Endothelial cell of umbilical vein (primary cell): ENCODE data around the gene RASSF3. TPM values are rescaled to one million over a fixed set of nuclear protein-coding genes. Genes with fewer than 3 reads are reported as not detected.

Experiments used
- BruUV-seq: library from RNA; stranded (reverse); fragments of 400-500 nt; replicated peaks from 2 replicates; lab custom pipeline; 2021; lab: Mats Ljungman, UMichigan
- CTCF ChIA-PET: fragments of 300-600, 350-600 bp; sonication (Branson Sonifier 250); formaldehyde crosslinking; loops from one replicate; lab custom pipeline; 2021; ENCODE audit warnings: antibody characterized with exemption, inconsistent platforms; lab: Charles Lee
- POLR2A ChIA-PET: fragments of 300-600, 350-600 bp; sonication (Branson Sonifier 250); formaldehyde crosslinking; loops from one replicate; lab custom pipeline; 2021; ENCODE audit warnings: antibody characterized with exemption, inconsistent platforms; lab: Charles Lee
- DNase-seq: peaks from one replicate; pipeline ENCODE4 v3.0.0-alpha.2; 2011; ENCODE audit warnings: low read depth, low spot score
- FAIRE-seq: peaks from 2 replicates; lab custom pipeline; 2011; peaks lifted over from hg19 to GRCh38; lab: Jason Lieb, UNC
- H2AFZ ChIP-seq: 2 replicates; pipeline ENCODE4 v1.6.0; 2012; ENCODE audit warnings: low read depth, low read length, control low read depth, inconsistent platforms
- H3K27ac ChIP-seq: 2 replicates; pipeline ENCODE4 v1.5.1; 2011; ENCODE audit warnings: low read depth, mild to moderate bottlenecking, control low read depth, low read length, moderate library complexity; ENCODE audit not compliant: insufficient read depth
- H3K27me3 ChIP-seq, 2 experiments: 2 replicates each; pipeline versions ENCODE4 v1.6.0 to v1.6.1; 2011; ENCODE audit warnings: low read length in 2 of 2, mixed read lengths in 1 of 2; ENCODE audit not compliant: control insufficient read depth in 2 of 2, insufficient read depth in 2 of 2
- H3K36me3 ChIP-seq, 2 experiments: 2 replicates in 1 of 2; 3 replicates in 1 of 2; pipeline ENCODE4 v1.5.1; 2011; ENCODE audit warnings: low read length in 2 of 2, mild to moderate bottlenecking in 1 of 2, moderate library complexity in 1 of 2; ENCODE audit not compliant: control insufficient read depth in 2 of 2, insufficient read depth in 2 of 2; ENCODE audit errors: extremely low read depth in 1 of 2
- H3K4me1 ChIP-seq: 3 replicates; pipeline ENCODE4 v1.5.1; 2011; ENCODE audit warnings: mild to moderate bottlenecking, low read length; ENCODE audit not compliant: control insufficient read depth, insufficient read depth; ENCODE audit errors: extremely low read depth
- H3K4me2 ChIP-seq: 2 replicates; pipeline ENCODE4 v1.6.1; 2011; ENCODE audit warnings: low read length, control low read depth, mixed read lengths; ENCODE audit not compliant: insufficient read depth
- H3K4me3 ChIP-seq, 3 experiments: fragments of 200-600 bp in 1 of 3; sonication (generic), shearing (Covaris generic) in 1 of 3; replicated peaks in 1 of 3; 2 replicates each; pipeline ENCODE4 v1.5.1; 2011 to 2016; ENCODE audit warnings: control low read depth in 3 of 3, low read length in 3 of 3, mild to moderate bottlenecking in 2 of 3, inconsistent platforms in 1 of 3, low read depth in 1 of 3, moderate library complexity in 1 of 3; ENCODE audit not compliant: insufficient read depth in 1 of 3
- H3K79me2 ChIP-seq: 2 replicates; pipeline ENCODE4 v1.6.0; 2012; ENCODE audit warnings: low read length, inconsistent platforms; ENCODE audit not compliant: control insufficient read depth, insufficient read depth
- H3K9ac ChIP-seq: replicated peaks from 2 replicates; pipeline ENCODE3; 2011; ENCODE audit warnings: low read length, control low read depth; ENCODE audit not compliant: insufficient read depth; ENCODE audit errors: extremely low read depth
- H3K9me1 ChIP-seq: replicated peaks from 3 replicates; pipeline ENCODE4 v1.6.0; 2011; ENCODE audit warnings: mild to moderate bottlenecking, low read length; ENCODE audit not compliant: control insufficient read depth, insufficient read depth; ENCODE audit errors: extremely low read depth
- H3K9me3 ChIP-seq: replicated peaks from 2 replicates; pipeline ENCODE4 v1.5.1; 2012; ENCODE audit warnings: low read length, inconsistent platforms; ENCODE audit not compliant: control insufficient read depth, insufficient read depth
- H4K20me1 ChIP-seq: replicated peaks from 2 replicates; pipeline ENCODE3; 2011; ENCODE audit warnings: mild to moderate bottlenecking, low read length; ENCODE audit not compliant: control insufficient read depth, insufficient read depth; ENCODE audit errors: extremely low read depth
- EZH2 ChIP-seq: IDR thresholded peaks from 2 replicates; pipeline ENCODE4 v1.6.1; 2012; ENCODE audit warnings: borderline replicate concordance, low read depth, mild to moderate bottlenecking, moderate library complexity, low read length, inconsistent platforms; ENCODE audit not compliant: severe bottlenecking
- FOS ChIP-seq: IDR thresholded peaks from 2 replicates; pipeline ENCODE4 v1.6.1; 2011; ENCODE audit warnings: mild to moderate bottlenecking, low read length, moderate library complexity, borderline replicate concordance; ENCODE audit not compliant: insufficient read depth
- GATA2 ChIP-seq: IDR thresholded peaks from 2 replicates; pipeline ENCODE4 v1.7.0; 2011; ENCODE audit warnings: low read depth, mild to moderate bottlenecking, moderate library complexity, mixed read lengths, low read length; ENCODE audit not compliant: insufficient read length, insufficient read depth
- JUN ChIP-seq: IDR thresholded peaks from 2 replicates; pipeline ENCODE4 v1.6.1; 2011; ENCODE audit warnings: borderline replicate concordance, low read depth; ENCODE audit not compliant: insufficient read length, insufficient read depth
- MAX ChIP-seq: IDR thresholded peaks from 2 replicates; pipeline ENCODE4 v1.6.1; 2011; ENCODE audit not compliant: insufficient read depth, insufficient read length
- MYC ChIP-seq: IDR thresholded peaks from one replicate; pipeline ENCODE4 v1.6.1; 2011; ENCODE audit warnings: mild to moderate bottlenecking, low read depth, low read length
- POLR2A ChIP-seq: IDR thresholded peaks from 2 replicates; pipeline ENCODE4 v1.6.1; 2012; ENCODE audit warnings: low read depth, mild to moderate bottlenecking, control low read depth, low read length
- POLR2AphosphoS5 ChIP-seq: IDR thresholded peaks from 2 replicates; pipeline ENCODE4 v1.6.1; 2012; ENCODE audit warnings: low read depth, mild to moderate bottlenecking, control low read depth, low read length, moderate library complexity; ENCODE audit not compliant: insufficient read depth
- dilution Hi-C: fragments of 300-500 bp; cut with MboI; formaldehyde crosslinking; loops from one replicate; pipeline ENCODE4 v1.15.0; 2019; ENCODE audit warnings: low sequenced_read_pairs; ENCODE audit not compliant: extremely low pct_ligation_motif_present
- intact Hi-C: fragments of 100-400 bp; cut with micrococcal nuclease; formaldehyde crosslinking; loops from one replicate; pipeline ENCODE4 v1.10.0; 2022
- polyA plus RNA-seq, 4 experiments: library from polyadenylated mRNA; depleted of rRNA in 3 of 4; stranded (reverse) in 3 of 4; unstranded in 1 of 4; fragments of >200 nt; gene quantifications; 2 replicates each; pipeline versions ENCODE4 v1.2.1 to v1.2.3, GENCODE V29; 2011 to 2012; ENCODE audit warnings: missing spikeins in 1 of 4
- total RNA-seq: library from RNA; stranded (reverse); gene quantifications from 2 replicates; pipeline ENCODE4 v1.2.3, GENCODE V29; 2021
- TF ChIP-seq, protein P1 (sequence below), 2 donors: IDR thresholded peaks; 1 replicate in 1 of 2; 2 replicates in 1 of 2; pipeline ENCODE4 v1.5.1; 2011; ENCODE audit warnings: low read length in 2 of 2, mild to moderate bottlenecking in 2 of 2, moderate library complexity in 2 of 2, control low read depth in 1 of 2, inconsistent platforms in 1 of 2, low read depth in 1 of 2; ENCODE audit not compliant: insufficient read depth in 1 of 2; ENCODE audit errors: extremely low read depth in 1 of 2

Gene RASSF3
- total and polyA plus RNA-seq, 2 donors (not counting 3 experiments of a cell fraction or from before 2014, with no cell fraction given) = 20.2 to 60.8 TPM

DNA sequence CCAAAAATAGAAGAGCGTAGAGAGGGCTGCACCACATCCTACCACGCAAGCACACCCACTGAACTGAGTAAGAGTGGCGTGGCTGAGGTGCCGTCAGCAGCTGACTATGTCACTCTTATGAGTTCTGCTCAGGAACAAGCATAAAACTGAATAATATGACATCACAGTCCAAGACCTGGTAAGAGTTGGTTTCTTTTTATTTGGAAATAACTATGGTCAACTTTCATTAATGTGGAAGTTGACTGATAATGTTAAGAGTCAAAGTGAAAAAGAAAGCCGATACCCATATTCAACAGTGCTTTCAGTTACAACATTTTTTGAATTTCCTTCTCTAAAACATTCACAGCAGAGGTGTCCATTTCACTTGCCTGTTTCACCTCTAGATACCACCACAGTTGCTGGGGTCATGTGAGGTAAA is 104.3 kb downstream of the RASSF3 start:
- Histone ChIP-seq H3K4me1 (no peaks in the 10 kb centered on the region), H3K9me1 (no peaks in the 10 kb centered on the region), H3K27ac (no peak overlapping the region), H2AFZ (no peak overlapping the region), H3K27me3 (no peaks in the 10 kb centered on the region), H3K9ac (no peak overlapping the region), H3K36me3 (peaks cover 4 to 9% of the 10 kb centered on the region in 2 experiments), H3K9me3 (no peaks in the 10 kb centered on the region), H3K79me2 (no peaks in the 10 kb centered on the region), H3K4me2 (no peak overlapping the region), H3K4me3 (no peak overlapping the region), H4K20me1 (no peaks in the 10 kb centered on the region)
- intact Hi-C loops (no loop called here), dilution Hi-C loops (no loop called here)
- CTCF ChIA-PET = interaction anchor here (0.9 kb wide), 1 partner anchor 9 kb away, joined by 3 read pairs; no protein-coding TSS in a partner anchor
- no TSS peak for BruUV-seq
- no peak for FAIRE-seq
- no peak for DNase-seq
- POLR2A ChIA-PET = no interaction called here
- TF ChIP-seq GATA2 = no peak
- TF ChIP-seq FOS = no peak
- TF ChIP-seq MYC = no peak
- no peak for TF ChIP-seq EZH2
- TF ChIP-seq, protein P1, sequence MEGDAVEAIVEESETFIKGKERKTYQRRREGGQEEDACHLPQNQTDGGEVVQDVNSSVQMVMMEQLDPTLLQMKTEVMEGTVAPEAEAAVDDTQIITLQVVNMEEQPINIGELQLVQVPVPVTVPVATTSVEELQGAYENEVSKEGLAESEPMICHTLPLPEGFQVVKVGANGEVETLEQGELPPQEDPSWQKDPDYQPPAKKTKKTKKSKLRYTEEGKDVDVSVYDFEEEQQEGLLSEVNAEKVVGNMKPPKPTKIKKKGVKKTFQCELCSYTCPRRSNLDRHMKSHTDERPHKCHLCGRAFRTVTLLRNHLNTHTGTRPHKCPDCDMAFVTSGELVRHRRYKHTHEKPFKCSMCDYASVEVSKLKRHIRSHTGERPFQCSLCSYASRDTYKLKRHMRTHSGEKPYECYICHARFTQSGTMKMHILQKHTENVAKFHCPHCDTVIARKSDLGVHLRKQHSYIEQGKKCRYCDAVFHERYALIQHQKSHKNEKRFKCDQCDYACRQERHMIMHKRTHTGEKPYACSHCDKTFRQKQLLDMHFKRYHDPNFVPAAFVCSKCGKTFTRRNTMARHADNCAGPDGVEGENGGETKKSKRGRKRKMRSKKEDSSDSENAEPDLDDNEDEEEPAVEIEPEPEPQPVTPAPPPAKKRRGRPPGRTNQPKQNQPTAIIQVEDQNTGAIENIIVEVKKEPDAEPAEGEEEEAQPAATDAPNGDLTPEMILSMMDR (IDR thresholded peaks at IDR 0.05; ENCODE audit: extremely low read depth in 1 of 2, insufficient read depth in 1 of 2, low read depth in 1 of 2, low read length in 2 of 2) = no peak
- TF ChIP-seq JUN = no peak
- no peak for TF ChIP-seq POLR2AphosphoS5
- no peak for TF ChIP-seq POLR2A
- TF ChIP-seq MAX = no peak
